Measurements from ENCODE around the gene STARD10. TPM values are rescaled to one million over a fixed set of nuclear protein-coding genes. Genes with fewer than 3 reads are reported as not detected.

The STARD10 gene
- total RNA-seq, 1 donor from 2014 or later: 27.2 TPM

DNA sequence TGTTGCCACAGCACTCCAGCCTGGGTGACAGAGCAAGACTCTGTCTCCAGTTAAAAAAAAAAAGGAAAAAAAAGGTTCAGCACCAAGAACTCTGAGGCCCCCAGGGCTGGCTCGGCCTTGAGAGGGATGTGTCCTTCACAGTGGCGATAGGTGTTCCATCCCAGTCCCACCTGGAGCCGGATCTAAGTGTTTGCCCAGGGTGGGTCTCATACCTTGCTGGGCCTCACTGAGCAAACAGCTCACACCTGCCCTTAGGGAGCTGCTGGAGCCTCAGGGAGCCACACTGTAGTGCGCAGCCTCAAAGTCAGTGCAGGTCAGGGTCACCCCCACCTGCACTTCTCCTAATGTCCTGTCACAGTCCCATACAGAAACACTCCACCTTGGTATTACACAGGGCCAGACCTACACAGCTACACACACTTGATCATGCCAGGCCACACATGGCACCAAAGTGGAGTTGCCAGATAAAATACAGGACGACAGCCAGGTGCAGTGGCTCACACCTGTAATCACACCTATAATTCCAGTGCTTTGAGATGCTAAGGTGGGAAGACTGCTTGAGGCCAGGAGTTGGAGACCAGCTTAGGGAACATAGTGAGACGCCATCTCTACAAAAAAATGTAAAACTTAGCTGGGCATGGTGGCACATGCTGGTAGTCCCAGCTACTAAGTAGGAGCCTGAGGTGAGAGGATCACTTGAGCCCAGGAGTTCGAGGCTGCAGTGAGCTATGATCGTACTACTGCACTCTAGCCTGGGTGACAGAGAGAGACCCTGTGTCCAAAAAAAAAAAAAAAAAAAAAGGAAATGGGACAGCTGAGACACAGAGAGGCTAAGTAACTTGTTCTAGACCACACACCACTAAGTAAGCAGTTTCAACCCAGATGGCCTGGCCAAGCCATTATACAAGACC lies 7.3 kb downstream of the STARD10 start:
- no peak for DNase-seq (ENCODE audit: low spot score)
- peak; percentile 10 for ATAC-seq
- intact Hi-C loops (cut with DNase I): loop anchor here (5.0 kb wide), 1 partner anchor 59 kb away; no protein-coding TSS in a partner anchor

DNA sequence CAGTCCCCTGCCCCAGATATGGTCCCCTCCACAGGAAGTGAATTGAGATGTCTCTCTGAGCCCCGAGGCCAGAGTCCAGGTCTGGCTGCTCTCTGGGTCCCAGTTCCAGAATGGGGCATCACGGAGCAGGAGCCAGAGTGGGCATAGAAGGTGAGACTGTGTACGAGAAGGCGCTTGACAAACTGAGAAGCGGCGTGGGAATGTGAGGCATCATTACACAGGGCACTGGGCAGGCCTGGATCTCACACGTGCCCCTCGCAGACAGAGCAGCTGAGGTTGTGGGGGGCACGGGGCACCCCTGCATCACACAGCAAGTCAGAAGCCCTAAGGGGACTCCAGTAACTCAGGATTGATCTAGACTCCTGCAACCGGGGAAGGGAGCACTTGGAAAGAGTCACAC lies 9.2 kb downstream of the STARD10 start:
- intact Hi-C loops (cut with DNase I): loop anchor here (5.0 kb wide), 1 partner anchor 57 kb away; no protein-coding TSS in a partner anchor
- ATAC-seq (no peak), DNase-seq (ENCODE audit: low spot score) (no peak)

DNA sequence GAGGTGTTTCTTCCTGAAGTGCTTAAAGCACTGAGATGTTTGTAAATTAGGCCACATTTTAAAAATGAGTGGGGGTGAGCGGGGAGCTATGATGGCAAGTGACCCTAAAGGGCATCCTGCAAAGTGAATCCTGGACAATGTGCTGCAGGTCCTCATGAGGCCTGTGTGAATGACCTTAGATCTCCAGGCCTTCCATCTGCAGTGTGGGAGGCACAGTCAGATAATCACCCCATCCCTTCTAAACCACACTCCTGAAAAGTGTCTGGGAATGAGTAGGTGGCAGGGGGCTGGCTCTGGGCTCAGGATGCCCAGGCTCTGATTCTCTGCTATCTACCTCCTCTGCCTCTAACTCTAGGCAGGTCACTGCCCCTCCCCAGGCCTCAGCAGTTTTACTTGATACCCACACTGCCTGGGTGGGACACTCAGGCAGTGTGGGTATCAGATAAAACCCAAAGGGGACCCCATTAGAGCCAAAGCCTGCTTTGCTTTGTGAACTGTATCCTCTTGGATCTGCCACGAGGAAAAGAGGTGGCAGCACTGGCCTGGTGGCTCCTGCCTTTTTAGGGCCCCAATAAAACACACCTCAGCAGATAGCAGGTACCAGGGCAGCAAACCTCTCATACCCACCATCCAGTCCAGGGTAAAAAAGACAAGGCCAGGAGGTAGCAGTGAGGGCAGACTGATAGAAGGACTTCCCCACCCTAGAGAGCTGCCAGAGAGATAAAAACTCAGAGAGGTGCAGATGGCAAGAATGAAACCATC lies 10.5 kb downstream of the STARD10 start:
- DNase-seq (ENCODE audit: low spot score) (no peak), ATAC-seq (no peak)
- intact Hi-C loops (cut with DNase I): no loop called here

DNA sequence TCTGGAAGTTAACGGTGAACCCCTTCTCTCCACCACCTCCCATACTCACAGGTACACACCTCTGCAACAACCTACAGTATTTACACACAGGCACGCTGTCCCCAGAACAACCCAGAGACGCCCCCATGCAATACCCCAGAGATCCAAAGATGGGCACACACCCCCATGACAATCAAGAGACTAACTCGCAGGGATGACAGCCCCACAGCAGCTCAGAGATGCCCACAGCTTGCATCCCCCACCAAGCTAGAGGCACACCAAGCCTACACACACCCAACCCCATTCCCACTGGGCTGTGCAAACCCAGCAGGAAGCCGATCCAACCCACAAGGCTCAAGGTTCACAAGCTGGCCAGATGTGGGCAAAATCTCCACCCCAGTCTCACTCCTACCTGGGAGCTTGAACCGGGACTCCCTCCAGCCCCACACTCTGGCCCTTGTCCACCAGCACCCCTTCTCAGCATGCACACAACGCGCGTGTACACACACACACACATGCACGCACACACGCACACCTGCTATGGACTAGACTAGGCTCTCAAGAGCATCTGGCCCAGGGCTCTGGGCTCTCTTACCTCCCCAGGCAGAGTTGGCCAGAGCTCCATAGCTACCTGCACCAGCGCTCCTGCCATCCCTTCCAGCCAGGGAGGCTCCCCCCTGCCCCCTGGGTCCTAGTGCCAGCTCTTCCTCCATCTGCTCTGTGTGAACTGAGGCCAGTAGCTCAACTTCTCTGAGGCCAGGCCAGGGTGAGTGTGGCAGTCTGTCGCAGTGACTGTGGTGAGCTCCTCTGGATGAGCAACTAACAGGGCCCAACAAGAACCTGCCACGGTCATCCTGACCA lies 11.5 kb downstream of the STARD10 start:
- intact Hi-C loops (cut with DNase I): no loop called here
- ATAC-seq (peak; percentile 2), DNase-seq (ENCODE audit: low spot score) (no peak)

DNA sequence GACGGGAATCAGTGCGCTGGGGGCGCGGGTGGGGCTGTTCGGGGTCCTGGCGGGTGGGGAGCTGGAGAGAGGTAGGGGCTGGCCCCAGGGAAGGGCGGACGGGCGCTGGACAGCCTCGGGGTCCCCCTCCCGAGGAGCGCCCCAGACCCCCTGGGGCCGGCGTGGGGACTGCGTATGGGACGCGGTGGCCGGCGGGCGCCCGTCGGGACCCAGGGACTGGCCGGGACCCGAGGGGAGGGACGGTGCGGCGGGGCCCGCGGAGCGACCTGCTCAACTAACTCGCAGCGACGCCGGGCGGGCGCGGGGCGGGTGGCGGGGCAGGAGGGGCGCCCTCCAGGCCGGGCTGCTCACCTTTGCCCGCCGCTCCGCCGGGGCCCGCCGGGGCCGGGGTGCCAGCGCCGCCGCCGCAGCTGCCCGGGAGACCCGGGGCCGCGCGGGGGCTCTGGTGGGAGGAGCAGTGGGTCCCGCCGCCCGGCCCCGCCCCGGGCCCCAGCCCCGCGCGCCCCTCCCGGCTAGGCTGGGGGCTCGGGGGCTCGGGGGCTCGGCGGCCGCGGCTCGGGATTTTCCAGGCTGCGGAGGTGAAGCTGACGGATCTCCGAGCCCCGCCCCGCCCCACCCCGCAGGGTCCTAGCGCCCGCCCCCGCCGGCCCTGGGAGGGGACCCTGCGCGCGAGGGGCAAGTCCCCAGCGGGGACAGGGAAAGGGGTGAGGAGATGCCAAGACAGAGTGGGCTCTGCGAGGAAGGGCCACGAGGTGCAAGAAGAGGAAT lies 12.3 kb downstream of the STARD10 start:
- ATAC-seq (peak; percentile 48), DNase-seq (ENCODE audit: low spot score) (no peak)
- intact Hi-C loops (cut with DNase I): no loop called here

DNA sequence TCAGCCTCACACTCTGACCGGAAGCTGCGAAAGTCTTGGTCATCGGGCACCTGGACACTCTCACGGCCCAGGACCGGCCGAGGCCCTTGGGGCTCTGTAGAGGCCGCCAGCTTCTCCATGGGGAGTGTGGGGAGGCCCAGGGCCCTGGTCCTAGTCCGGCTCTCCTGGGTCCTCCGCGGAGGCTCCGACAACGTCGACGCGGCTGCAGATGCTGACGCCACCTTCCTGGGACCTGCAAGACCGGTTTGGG lies 12.9 kb downstream of the STARD10 start:
- ATAC-seq (peak; percentile 16), DNase-seq (ENCODE audit: low spot score) (no peak)
- intact Hi-C loops (cut with DNase I): no loop called here

DNA sequence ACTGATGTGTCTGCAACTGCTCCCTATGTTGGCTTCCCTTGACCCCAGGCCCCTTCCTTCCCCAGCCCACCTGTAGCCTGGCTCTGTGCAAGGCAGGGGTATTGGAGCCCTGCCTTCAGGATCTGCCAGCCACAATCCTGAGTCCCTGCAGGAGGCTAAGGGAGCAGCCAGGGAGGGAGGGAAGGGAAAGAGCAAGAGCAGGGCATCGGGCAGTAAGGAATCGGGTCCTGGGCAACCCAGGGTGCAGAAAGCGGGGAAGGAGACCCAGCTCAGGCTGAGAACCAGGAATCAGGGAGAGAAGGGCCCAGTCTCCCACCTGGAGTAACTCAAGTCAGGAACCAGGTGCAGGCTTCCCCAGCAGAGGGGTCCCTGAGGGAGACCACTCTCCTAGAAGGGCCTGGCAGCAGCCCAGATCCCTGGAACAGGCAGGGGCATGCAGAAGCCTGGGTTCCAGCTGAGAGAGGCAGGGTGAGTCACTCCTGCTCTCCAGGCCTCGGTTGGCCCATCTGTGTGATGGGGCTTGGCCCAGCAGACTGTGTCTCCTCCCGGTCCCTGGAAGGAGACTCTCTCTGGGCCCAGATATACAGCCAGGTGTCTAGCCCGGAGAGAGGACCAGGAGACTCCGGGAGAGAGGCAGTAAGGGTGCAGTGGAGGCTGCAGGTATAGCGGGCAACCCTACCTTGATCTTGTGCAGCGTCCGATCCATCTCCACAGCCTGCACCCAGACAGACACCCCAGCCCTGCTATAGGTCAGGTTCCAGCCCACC lies 13.4 kb downstream of the STARD10 start:
- no peak for ATAC-seq
- intact Hi-C loops (cut with DNase I): no loop called here
- no peak for DNase-seq (ENCODE audit: low spot score)

DNA sequence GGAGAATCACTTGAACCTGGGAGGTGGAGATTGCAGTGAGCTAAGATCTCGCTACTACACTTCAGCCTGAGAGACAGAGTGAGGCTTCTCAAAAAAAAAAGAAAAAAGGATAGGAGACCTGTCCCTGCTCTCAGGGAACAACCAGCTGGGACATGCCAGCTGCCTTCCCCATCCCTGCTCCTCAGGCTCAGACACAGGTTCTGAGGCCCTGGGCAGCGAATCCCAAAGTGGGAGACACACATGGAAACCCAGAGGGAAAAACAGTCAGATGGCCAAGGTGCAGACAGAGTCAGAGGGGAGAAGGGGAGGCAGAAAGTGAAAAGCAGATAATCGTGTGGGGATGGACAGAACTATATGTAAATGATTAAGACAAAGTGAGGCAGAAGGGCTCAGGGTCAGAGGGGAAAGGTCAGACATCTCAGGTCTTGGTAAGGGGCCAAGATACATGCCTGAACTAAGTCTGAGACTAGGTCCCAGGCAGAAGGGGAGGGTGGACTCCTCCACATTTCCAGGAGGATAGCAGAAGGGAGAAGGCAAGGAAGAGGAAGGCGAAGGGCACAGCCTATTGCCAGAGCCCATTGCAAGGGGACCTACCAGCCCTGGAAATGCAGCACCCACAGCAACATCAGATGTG lies 14.2 kb downstream of the STARD10 start:
- no peak for DNase-seq (ENCODE audit: low spot score)
- ATAC-seq: no peak
- intact Hi-C loops (cut with DNase I): no loop called here

DNA sequence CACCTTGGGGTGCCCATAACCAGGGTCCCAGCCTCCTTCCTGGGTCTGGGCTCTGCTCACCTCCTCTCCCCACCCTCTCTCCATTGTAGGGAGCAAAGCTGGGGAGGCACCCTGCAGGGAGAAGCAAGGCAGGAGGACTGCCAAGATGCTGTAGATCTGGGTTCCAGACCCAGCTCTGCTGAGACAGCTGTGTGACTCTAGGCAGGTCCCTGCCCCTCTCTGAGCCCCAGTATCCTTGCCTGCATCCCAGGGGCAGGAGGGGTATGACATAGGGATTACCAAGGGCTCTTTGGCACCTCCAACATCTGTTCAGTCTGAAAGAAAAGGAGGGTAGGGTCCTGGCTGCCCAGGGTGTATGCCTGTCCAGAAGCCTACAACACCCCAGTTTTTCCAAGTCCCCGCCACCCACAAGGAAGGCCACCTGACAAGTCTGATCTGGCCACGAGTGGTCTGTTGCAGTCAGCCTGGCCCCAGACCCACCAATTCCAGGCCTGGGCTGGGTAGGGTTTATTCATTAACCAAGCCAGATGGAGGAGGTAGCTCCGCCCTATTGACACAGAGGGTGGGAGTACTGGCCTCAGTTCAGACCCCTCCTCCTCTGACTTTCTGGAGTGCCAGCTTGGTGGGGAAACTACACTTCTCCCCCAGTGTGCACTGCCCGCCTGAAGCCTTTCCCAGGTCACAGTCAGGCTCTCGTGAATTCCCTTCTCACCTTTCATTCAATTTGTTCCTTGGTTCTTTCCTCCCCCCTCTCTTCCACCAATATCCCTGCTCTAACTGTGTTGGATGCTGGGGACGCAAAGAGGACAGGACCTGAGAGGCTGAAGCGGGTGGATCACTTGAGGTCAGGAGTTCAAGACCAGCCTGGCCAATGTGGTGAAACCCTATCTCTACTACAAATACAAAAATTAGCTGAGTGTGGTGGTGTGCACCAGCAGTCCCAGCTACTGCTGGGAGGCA lies 15.0 kb downstream of the STARD10 start:
- intact Hi-C loops (cut with DNase I): no loop called here
- ATAC-seq (no peak), DNase-seq (ENCODE audit: low spot score) (no peak)

DNA sequence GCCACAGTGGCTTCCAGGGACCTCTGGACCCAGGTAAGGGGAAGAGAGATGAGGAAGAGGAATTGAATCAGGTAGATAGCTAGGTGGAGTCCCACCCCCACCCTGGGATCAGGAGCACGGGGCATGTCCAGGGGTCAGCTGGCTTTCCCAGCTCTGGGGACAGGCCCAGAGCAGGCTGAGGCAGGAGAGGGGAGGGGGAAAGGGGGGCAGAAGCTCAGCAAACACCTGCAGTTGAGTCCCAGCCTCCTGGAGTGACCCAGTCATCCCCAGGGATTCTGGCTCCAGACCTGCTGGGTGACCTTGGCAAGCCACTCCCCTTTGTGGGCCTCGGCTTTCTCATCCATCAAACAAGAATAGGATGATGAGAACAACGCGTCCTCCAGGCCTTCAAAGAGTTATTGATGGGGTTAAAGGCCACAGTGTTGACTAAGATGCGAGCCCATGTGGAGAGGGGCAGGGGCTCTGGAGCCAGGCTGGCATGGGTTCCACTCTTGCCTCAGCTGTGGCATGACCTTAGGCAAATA lies 16.0 kb downstream of the STARD10 start:
- ATAC-seq (no peak), DNase-seq (ENCODE audit: low spot score) (no peak)
- intact Hi-C loops (cut with DNase I): no loop called here

DNA sequence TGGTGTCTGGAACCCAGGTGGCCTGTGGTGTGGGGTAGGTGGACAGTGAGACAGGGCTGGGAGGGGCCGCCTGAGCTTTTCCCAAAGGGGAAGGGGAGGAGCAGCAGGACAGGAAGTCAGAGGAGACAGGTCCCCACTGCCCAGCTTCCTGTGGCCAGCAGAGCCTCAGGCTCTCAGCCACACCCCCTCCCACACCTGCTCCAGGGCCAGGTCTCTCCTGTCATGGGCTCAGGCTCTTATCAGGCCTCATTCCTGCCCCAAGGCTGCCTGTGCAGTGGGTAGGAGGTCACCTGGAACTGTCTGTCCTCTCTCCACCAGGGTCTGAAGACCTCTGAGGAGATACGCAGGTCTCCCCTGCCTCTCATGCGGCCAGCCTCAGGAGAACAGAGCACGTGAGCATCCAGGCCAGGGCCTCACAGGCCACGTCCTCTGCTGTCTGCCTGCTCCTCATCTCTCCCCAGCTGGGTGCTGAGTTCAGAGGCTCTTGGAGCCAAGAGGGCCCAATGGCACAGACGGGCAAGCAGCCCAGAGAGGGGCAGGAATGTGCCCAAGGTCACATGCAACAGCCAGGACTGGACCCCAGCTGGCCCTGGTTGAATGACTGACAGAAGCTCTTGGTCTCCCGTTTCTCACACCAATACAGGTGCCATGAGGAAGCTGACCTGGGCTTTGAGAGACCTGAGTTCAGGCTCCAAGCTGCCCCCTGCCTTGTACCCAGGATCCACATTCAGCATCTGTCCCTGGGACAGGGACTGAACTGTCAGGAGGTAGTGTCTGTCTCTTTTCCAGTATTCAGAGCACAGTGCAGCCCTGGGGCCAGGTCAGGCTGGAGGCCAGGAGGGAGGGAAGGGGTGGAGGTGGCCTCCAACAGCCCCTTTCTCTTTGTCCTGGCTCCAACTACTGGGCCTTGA lies 16.7 kb downstream of the STARD10 start:
- no peak for ATAC-seq
- DNase-seq (ENCODE audit: low spot score): no peak
- intact Hi-C loops (cut with DNase I): no loop called here

DNA sequence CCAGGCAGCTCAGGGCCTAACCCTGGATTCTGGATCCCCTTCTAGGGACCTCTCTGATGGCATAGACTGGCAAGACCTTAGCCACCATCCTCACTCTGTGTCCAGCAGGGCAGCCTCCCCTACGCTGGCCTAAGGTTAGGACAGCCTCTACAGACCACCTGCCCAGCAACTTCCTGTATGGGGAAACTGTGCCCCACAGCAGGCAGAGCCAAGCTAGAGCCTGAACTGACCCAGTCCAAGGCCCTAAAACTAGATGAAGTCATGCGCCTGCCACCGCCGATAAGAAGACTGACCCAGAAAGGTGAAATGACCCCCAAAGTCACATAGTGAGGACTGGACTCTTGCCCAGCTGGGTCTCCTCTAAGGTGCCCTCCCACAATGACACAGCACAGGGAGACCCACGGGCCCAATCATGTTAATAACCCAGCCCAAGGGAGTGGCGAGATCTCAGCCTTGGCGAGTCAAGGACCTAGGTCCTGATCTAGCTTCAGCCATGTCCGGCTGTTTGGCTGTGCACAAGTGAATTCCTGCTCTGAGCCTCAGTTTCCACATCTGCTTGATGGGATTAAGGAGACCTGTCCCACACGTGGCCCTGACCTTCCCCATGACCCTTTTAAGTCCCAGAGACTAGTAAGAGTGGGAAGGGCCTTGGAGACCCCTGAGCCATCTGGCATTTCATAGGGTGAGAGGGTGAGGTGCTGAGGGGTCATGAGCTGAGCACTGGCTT lies 17.6 kb downstream of the STARD10 start:
- no peak for DNase-seq (ENCODE audit: low spot score)
- intact Hi-C loops (cut with DNase I): no loop called here

DNA sequence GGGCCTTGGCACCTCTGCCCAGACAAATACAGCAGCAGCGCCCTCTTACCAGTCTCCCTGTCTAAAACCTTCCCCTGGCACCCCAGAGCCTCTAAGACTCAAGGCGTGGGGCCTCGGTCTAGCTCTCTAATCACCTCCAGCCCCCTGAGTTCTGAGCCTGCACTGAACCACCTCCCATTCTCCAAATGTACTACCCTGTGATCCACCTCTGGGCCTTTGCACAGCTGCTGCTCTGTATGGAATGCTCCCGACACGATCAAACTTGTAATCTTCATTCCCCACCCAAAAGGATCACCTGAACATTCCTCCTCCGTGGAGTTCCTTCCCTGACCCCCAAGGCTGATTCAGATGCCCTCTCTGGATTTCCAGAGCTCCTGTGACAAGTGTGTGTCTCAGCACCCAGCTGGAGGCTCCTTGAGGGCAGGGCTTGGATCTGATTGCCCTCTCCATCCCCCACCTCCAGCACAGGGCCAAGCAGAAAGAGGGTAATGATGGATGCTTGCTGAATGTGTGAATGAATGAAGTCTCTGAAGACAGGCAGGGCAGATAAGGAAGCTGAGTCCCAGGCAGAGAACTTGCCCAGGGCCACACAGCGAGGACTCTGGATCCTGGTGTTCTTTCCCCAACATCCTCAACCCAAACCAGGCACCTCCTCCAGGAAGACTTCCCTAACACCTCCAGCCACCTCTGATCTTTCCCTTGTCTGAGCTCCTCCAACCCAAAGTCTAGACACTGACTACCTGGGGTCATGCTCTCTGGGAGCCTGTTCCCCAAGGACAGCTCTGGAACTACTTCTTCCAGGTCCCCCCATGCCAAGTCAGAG lies 18.3 kb downstream of the STARD10 start:
- DNase-seq (ENCODE audit: low spot score): no peak
- no peak for ATAC-seq
- intact Hi-C loops (cut with DNase I): no loop called here

More for the DNA sequence above, 17.6 kb downstream of the STARD10 start:
- ATAC-seq: no peak

DNA sequence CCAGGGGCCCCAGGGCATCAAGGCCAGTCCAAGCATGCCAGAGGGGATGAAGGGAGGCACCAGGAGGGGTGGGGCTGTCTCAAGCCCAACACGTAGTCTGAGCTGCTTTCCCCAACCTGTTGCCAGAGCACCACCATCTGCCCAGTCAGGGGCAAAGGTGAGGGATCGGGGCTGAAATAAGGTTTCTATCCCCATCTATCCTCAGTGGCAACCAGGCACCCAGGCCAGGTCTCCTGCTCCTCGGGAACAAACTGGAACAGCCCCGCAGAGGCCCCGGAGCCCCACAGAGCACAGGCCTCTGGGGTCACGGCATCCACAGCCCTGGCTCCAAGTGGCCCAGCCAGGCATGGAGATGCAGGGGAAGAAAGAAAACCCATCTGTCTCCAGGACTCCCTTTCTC lies 19.3 kb downstream of the STARD10 start:
- intact Hi-C loops (cut with DNase I): no loop called here
- DNase-seq (ENCODE audit: low spot score) (no peak), ATAC-seq (no peak)
